NCI-H1105 treated with DMSO at 0.1 percent for 48 hours (cell line): ENCODE results near the gene CALD1.

Experiments used
- DNase-seq: peaks from one replicate; lab custom pipeline; 2025; lab: John Stamatoyannopoulos, UW

Gene CALD1

GRCh38 chr7:134764365-134764764 lies 15.1 kb upstream of the CALD1 start:
- no peak for DNase-seq

- DNase-seq = no peak
These were observed 12.5 kb upstream of the CALD1 start for GRCh38 chr7:134766779-134767519.

- DNase-seq = no peak
These were observed 11.8 kb upstream of the CALD1 start for GRCh38 chr7:134767520-134768168.

- DNase-seq = no peak
These were observed 11.2 kb upstream of the CALD1 start for GRCh38 chr7:134768243-134768642.

- no peak for DNase-seq
These were observed 8.8 kb upstream of the CALD1 start for GRCh38 chr7:134770676-134771075.

- DNase-seq = no peak
These were observed 8.3 kb upstream of the CALD1 start for GRCh38 chr7:134771111-134771510.

- no peak for DNase-seq
These were observed 7.5 kb upstream of the CALD1 start for GRCh38 chr7:134771889-134772288.

- no peak for DNase-seq
These were observed 7.0 kb upstream of the CALD1 start for GRCh38 chr7:134772401-134772800.

GRCh38 chr7:134773164-134773563 lies 6.3 kb upstream of the CALD1 start:
- no peak for DNase-seq

- no peak for DNase-seq
These were observed 5.3 kb upstream of the CALD1 start for GRCh38 chr7:134774119-134774518.

GRCh38 chr7:134777470-134777869 lies 2.0 kb upstream of the CALD1 start:
- no peak for DNase-seq

- no peak for DNase-seq
These were observed 1.4 kb upstream of the CALD1 start for GRCh38 chr7:134777908-134778580.

- no peak for DNase-seq
These were observed 269 bp downstream of the CALD1 start for GRCh38 chr7:134779741-134780065.

- DNase-seq = no peak
These were observed 863 bp downstream of the CALD1 start for GRCh38 chr7:134780166-134780828.

GRCh38 chr7:134781171-134781570 lies 1.7 kb downstream of the CALD1 start:
- DNase-seq = no peak

- no peak for DNase-seq
These were observed 2.7 kb downstream of the CALD1 start for GRCh38 chr7:134782121-134782623.

GRCh38 chr7:134783294-134784069 lies 4.0 kb downstream of the CALD1 start:
- DNase-seq = no peak

GRCh38 chr7:134784251-134785049 lies 5.0 kb downstream of the CALD1 start:
- no peak for DNase-seq

- DNase-seq = no peak
These were observed 6.4 kb downstream of the CALD1 start for GRCh38 chr7:134785842-134786241.

- DNase-seq = no peak
These were observed 7.6 kb downstream of the CALD1 start for GRCh38 chr7:134787064-134787463.

GRCh38 chr7:134787720-134788119 lies 8.3 kb downstream of the CALD1 start:
- no peak for DNase-seq
